HepG2 (cell line): Measurements from ENCODE around the gene NOVA2. TPM values are rescaled to one million over a fixed set of nuclear protein-coding genes. Genes with fewer than 3 reads are reported as not detected.

Experiments used
- ATAC-seq: fragments of 200-7000 bp; cut with Tn5 transposase; 3 replicates; pipeline ENCODE4 v1.9.1; 2020; ENCODE audit warnings: mild to moderate bottlenecking, moderate library complexity
- BruUV-seq: library from RNA; stranded (reverse); fragments of 400-500 nt; replicated peaks from 2 replicates; lab custom pipeline; 2021; lab: Mats Ljungman, UMichigan
- CTCF ChIA-PET: fragments of 300-600 bp; formaldehyde crosslinking; extraction: SDS; loops from one replicate; lab custom pipeline; 2021; ENCODE audit warnings: low total read pairs, inconsistent platforms, low intra/inter-chr PET ratio; lab: Yijun Ruan, JAX
- POLR2A ChIA-PET: fragments of 350-600 bp; sonication (Branson Sonifier 250); formaldehyde crosslinking; loops from one replicate; lab custom pipeline; 2020; ENCODE audit warnings: antibody characterized with exemption, inconsistent platforms; lab: Yijun Ruan, JAX
- DNase-seq: peaks from one replicate; pipeline ENCODE4 v3.0.0-alpha.2; 2015; ENCODE audit warnings: low spot score
- FAIRE-seq: peaks from 3 replicates; lab custom pipeline; 2011; peaks lifted over from hg19 to GRCh38; lab: Jason Lieb, UNC
- H2AFZ ChIP-seq: one replicate; pipeline ENCODE4 v1.6.1; 2011; ENCODE audit warnings: low read length, inconsistent platforms
- H3K27ac ChIP-seq: fragments of 300-600 bp; 3 replicates; pipeline ENCODE4 v1.8.0; 2011; ENCODE audit warnings: mixed run types, mild to moderate bottlenecking, mixed read lengths, low read length, inconsistent platforms; ENCODE audit not compliant: insufficient read depth; ENCODE audit errors: extremely low read length
- H3K27me3 ChIP-seq, 2 experiments: fragments of 200-600 bp in 1 of 2; 2 replicates in 1 of 2; 3 replicates in 1 of 2; pipeline versions ENCODE4 v1.6.0 to v1.8.0; 2011; ENCODE audit warnings: low read length in 2 of 2, mild to moderate bottlenecking in 2 of 2, moderate library complexity in 2 of 2, inconsistent platforms in 1 of 2; ENCODE audit not compliant: insufficient read depth in 2 of 2, control insufficient read depth in 1 of 2
- H3K36me3 ChIP-seq, 2 experiments: fragments of 200-600 bp in 1 of 2; replicated peaks in 1 of 2; 2 replicates in 1 of 2; 3 replicates in 1 of 2; pipeline versions ENCODE4 v1.5.1 to v1.8.0; 2011; ENCODE audit warnings: low read length in 2 of 2, inconsistent platforms in 1 of 2; ENCODE audit not compliant: insufficient read depth in 2 of 2, control insufficient read depth in 1 of 2
- H3K4me1 ChIP-seq: 2 replicates; pipeline ENCODE4 v1.5.1; 2012; ENCODE audit warnings: low read length, inconsistent platforms; ENCODE audit not compliant: insufficient read depth
- H3K4me2 ChIP-seq: 2 replicates; pipeline ENCODE4 v1.6.0; 2011; ENCODE audit warnings: low read depth, low read length, inconsistent platforms
- H3K4me3 ChIP-seq, 3 experiments: fragments of 200-600 bp in 1 of 3; sonication (generic), shearing (Covaris generic) in 1 of 3; replicated peaks in 1 of 3; 2 replicates each; pipeline ENCODE4 v1.5.1; 2011 to 2016; ENCODE audit warnings: low read length in 3 of 3, inconsistent platforms in 2 of 3, low read depth in 2 of 3, mild to moderate bottlenecking in 2 of 3, control low read depth in 1 of 3, mixed read lengths in 1 of 3; ENCODE audit not compliant: insufficient read depth in 1 of 3
- H3K79me2 ChIP-seq: one replicate; pipeline ENCODE4 v1.6.1; 2011; ENCODE audit warnings: low read length, inconsistent platforms; ENCODE audit not compliant: insufficient read depth
- H3K9ac ChIP-seq: 2 replicates; pipeline ENCODE4 v1.6.0; 2011; ENCODE audit warnings: mild to moderate bottlenecking, low read depth, low read length, inconsistent platforms; ENCODE audit not compliant: insufficient read depth
- H3K9me3 ChIP-seq: 2 replicates; pipeline ENCODE4 v1.5.1; 2012; ENCODE audit warnings: mild to moderate bottlenecking, low read length
- H4K20me1 ChIP-seq: 2 replicates; pipeline ENCODE4 v1.6.0; 2011; ENCODE audit warnings: inconsistent platforms, mild to moderate bottlenecking, low read length, moderate library complexity; ENCODE audit not compliant: insufficient read depth
- LCORL ChIP-seq, 2 experiments: fragments of 450-650 bp in 1 of 2; sonication (generic) in 1 of 2; formaldehyde crosslinking in 1 of 2; IDR thresholded peaks; 2 replicates each; pipeline versions ENCODE4 v1.5.0 to v1.6.1; 2017 to 2020; ENCODE audit warnings: antibody characterized with exemption in 1 of 2, missing genetic modification reagents in 1 of 2
- MLX ChIP-seq: IDR thresholded peaks from 2 replicates; pipeline ENCODE4 v1.6.1; 2016
- NFE2L2 ChIP-seq: fragments of 150-350 bp; IDR thresholded peaks from 2 replicates; pipeline ENCODE4 v1.6.1; 2014; ENCODE audit warnings: low read length
- PAWR ChIP-seq: sonication (generic); formaldehyde crosslinking; IDR thresholded peaks from 2 replicates; pipeline ENCODE4 v1.4.0; 2020; ENCODE audit warnings: missing genetic modification reagents, mild to moderate bottlenecking, borderline replicate concordance
- RAD51 ChIP-seq: fragments of 450-650 bp; IDR thresholded peaks from 2 replicates; pipeline ENCODE4 v1.6.1; 2016; ENCODE audit warnings: borderline replicate concordance
- RORA ChIP-seq: sonication (generic); formaldehyde crosslinking; IDR thresholded peaks from 2 replicates; pipeline ENCODE4 v1.5.0; 2020; ENCODE audit warnings: mild to moderate bottlenecking, missing genetic modification reagents, moderate library complexity
- ZEB1 ChIP-seq: IDR thresholded peaks from 2 replicates; pipeline ENCODE4 v1.6.1; 2012; ENCODE audit warnings: mild to moderate bottlenecking, low read depth, inconsistent platforms; ENCODE audit not compliant: insufficient replicate concordance
- ZNF607 ChIP-seq: sonication (generic); formaldehyde crosslinking; IDR thresholded peaks from 2 replicates; pipeline ENCODE4 v1.5.1; 2020; ENCODE audit warnings: missing genetic modification reagents, mild to moderate bottlenecking, borderline replicate concordance
- ZNF737 ChIP-seq: sonication (generic); formaldehyde crosslinking; IDR thresholded peaks from 2 replicates; pipeline ENCODE4 v1.5.0; 2020; ENCODE audit warnings: missing genetic modification reagents, mild to moderate bottlenecking, borderline replicate concordance
- ZNF75D ChIP-seq: sonication (generic); formaldehyde crosslinking; IDR thresholded peaks from 2 replicates; pipeline ENCODE4 v1.8.1; 2023; ENCODE audit warnings: missing genetic modification reagents, mild to moderate bottlenecking, borderline replicate concordance
- WGBS: methylation state at CpG from one replicate; pipeline ENCODE4 v1.1.6; 2017; ENCODE audit warnings: low lambda C conversion rate; 5-methylcytosine and 5-hydroxymethylcytosine counted together
- in situ Hi-C: cut with HindIII; loops from 2 replicates; pipeline ENCODE4 v1.10.0; 2017; ENCODE audit warnings: low pct_unique_long_range_greater_than_20kb; ENCODE audit not compliant: extremely low pct_ligation_motif_present
- intact Hi-C: fragments of 100-400 bp; cut with micrococcal nuclease; formaldehyde crosslinking; loops from one replicate; pipeline ENCODE4 v1.10.0; 2022; ENCODE audit not compliant: unreplicated experiment
- polyA plus RNA-seq, 8 experiments: library from polyadenylated mRNA; depleted of rRNA in 3 of 8; stranded (reverse) in 7 of 8; unstranded in 1 of 8; fragments of >200 nt; fragmentation: Illumina TruSeq in 4 of 8; extraction: Trizol in 4 of 8; gene quantifications; 2 replicates each; pipeline versions ENCODE4 v1.2.1 to v1.2.3, GENCODE V29; 2011 to 2016; ENCODE audit warnings: low read depth in 4 of 8, missing spikeins in 1 of 8, mixed read lengths in 1 of 8; ENCODE audit not compliant: insufficient read depth in 1 of 8
- total RNA-seq, 5 experiments: library from RNA; depleted of rRNA; stranded (reverse); fragments of >200 nt; fragmentation: Illumina TruSeq; extraction: Trizol; gene quantifications; 2 replicates each; pipeline ENCODE4 v1.2.3, GENCODE V29; 2016; ENCODE audit warnings: low read depth in 1 of 5
- TF ChIP-seq, protein P1 (sequence below): conservative IDR thresholded peaks from 2 replicates; pipeline ENCODE4 v1.6.1; 2018; ENCODE audit warnings: missing genetic modification reagents
- TF ChIP-seq, protein P2 (sequence below): sonication (generic); formaldehyde crosslinking; IDR thresholded peaks from 2 replicates; pipeline ENCODE4 v1.4.0; 2020; ENCODE audit warnings: missing genetic modification reagents, borderline replicate concordance

NOVA2 gene
- total and polyA plus RNA-seq, 2 of the 13 experiments (the other 11 are each of a cell fraction or from before 2014, with no cell fraction given) = not detected

DNA sequence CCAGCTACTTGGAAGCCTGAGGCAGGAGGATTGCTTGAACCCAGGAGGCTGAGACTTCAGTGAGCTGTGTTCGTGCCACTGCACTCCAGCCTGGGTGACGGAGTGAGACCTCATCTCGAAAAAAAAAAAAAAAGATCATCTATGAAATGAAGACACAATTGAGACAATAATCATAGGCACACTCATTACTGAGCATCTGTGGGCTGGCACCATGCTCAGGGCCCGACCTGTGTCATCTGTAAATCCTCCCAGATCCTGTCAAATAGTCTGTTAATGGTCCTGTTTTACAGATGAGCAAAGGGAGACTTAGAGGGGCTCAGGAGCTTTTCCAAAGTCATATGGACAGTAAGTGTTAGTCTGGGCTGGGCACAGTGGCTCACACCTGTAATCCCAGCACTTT lies 54.9 kb downstream of the NOVA2 start:
- no peak overlapping the region for H3K4me3 ChIP-seq
- WGBS = 14% methylated on average over 4 of the region's 4 CpGs
- no TSS peak for BruUV-seq
- TF ChIP-seq MLX (CRISPR knock-in tag) (no peak), ZNF75D (CRISPR knock-in tag) (no peak), ZEB1 (no peak)
- TF ChIP-seq, protein P1, sequence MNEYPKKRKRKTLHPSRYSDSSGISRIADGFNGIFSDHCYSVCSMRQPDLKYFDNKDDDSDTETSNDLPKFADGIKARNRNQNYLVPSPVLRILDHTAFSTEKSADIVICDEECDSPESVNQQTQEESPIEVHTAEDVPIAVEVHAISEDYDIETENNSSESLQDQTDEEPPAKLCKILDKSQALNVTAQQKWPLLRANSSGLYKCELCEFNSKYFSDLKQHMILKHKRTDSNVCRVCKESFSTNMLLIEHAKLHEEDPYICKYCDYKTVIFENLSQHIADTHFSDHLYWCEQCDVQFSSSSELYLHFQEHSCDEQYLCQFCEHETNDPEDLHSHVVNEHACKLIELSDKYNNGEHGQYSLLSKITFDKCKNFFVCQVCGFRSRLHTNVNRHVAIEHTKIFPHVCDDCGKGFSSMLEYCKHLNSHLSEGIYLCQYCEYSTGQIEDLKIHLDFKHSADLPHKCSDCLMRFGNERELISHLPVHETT (CRISPR knock-in tag) = no peak
- ATAC-seq = no peak
- in situ Hi-C loops = loop anchor here (10.0 kb wide), 1 partner anchor 86 kb away; no protein-coding TSS in a partner anchor
- CTCF ChIA-PET = no interaction called here
- intact Hi-C loops = no loop called here
- no peaks in the 10 kb centered on the region for H3K79me2 ChIP-seq
- H3K9ac ChIP-seq = no peak overlapping the region
- no peaks in the 10 kb centered on the region for H3K36me3 ChIP-seq
- no peaks in the 10 kb centered on the region for H3K9me3 ChIP-seq
- no peak for FAIRE-seq
- no peaks in the 10 kb centered on the region for H4K20me1 ChIP-seq
- H3K4me2 ChIP-seq = no peak overlapping the region
- peaks cover 24% of the 10 kb centered on the region for H3K4me1 ChIP-seq
- peaks cover 0 to 11% of the 10 kb centered on the region in 2 experiments; a peak in 2 of 5 replicates for H3K27me3 ChIP-seq
- H2AFZ ChIP-seq = no peak overlapping the region
- no peak overlapping the region for H3K27ac ChIP-seq
- DNase-seq = no peak
- POLR2A ChIA-PET = interaction anchor here (0.8 kb wide), 1 partner anchor 76 kb away, joined by 3 read pairs; the partner anchor contains the start of gene CCDC61

DNA sequence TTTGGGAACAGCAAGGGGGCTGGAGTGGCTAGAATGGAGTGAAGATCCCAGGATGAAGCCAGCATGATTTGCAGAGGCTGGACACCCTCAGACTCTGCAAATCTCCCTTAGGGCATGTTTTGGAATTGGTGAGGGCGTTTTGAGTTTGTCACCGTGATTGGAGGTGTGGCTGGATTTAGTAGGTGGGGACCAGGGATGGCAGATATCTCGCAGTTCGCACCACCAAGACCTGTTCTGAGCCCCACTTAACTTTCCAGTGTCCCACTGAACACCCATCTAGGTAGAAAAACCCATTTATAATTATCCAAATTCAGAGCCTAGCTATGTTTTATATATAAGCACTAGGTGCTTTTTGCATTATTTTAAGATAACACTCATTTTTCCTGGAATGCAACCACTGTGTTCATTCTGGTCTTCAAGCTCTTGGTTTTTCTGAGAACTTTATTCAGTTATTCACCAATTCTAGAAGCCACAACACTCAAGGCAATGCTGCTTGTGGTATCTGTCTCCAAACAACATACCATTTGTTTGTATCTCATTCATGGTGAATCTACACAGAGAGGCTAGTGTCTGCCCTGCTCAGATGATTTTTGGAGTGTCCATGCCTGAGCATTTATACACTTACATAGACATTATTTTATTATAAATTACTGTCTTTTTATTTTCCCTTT lies 56.1 kb downstream of the NOVA2 start:
- no peaks in the 10 kb centered on the region for H3K79me2 ChIP-seq
- H3K4me3 ChIP-seq = no peak overlapping the region
- H3K4me2 ChIP-seq = no peak overlapping the region
- intact Hi-C loops (no loop called here), in situ Hi-C loops (loop anchor here (10.0 kb wide), 1 partner anchor 87 kb away; no protein-coding TSS in a partner anchor)
- H2AFZ ChIP-seq = no peak overlapping the region
- no peak overlapping the region for H3K9ac ChIP-seq
- peaks cover 0 to 11% of the 10 kb centered on the region in 2 experiments; a peak in 2 of 5 replicates for H3K27me3 ChIP-seq
- 0% methylated on average over 2 of the region's 4 CpGs for WGBS
- CTCF ChIA-PET = no interaction called here
- ATAC-seq (no peak), FAIRE-seq (no peak), DNase-seq (no peak)
- H3K9me3 ChIP-seq = no peaks in the 10 kb centered on the region
- H4K20me1 ChIP-seq = no peaks in the 10 kb centered on the region
- H3K27ac ChIP-seq = no peak overlapping the region
- H3K4me1 ChIP-seq = peaks cover 28% of the 10 kb centered on the region
- no TSS peak for BruUV-seq
- H3K36me3 ChIP-seq = no peaks in the 10 kb centered on the region
- POLR2A ChIA-PET = interaction anchor here (2.4 kb wide), 1 partner anchor 54 kb away, joined by 5 read pairs; the partner anchor contains the start of genes FOXA3 and SYMPK
- TF ChIP-seq RAD51 = no peak
- no peak for TF ChIP-seq ZNF607
- TF ChIP-seq, protein P2, sequence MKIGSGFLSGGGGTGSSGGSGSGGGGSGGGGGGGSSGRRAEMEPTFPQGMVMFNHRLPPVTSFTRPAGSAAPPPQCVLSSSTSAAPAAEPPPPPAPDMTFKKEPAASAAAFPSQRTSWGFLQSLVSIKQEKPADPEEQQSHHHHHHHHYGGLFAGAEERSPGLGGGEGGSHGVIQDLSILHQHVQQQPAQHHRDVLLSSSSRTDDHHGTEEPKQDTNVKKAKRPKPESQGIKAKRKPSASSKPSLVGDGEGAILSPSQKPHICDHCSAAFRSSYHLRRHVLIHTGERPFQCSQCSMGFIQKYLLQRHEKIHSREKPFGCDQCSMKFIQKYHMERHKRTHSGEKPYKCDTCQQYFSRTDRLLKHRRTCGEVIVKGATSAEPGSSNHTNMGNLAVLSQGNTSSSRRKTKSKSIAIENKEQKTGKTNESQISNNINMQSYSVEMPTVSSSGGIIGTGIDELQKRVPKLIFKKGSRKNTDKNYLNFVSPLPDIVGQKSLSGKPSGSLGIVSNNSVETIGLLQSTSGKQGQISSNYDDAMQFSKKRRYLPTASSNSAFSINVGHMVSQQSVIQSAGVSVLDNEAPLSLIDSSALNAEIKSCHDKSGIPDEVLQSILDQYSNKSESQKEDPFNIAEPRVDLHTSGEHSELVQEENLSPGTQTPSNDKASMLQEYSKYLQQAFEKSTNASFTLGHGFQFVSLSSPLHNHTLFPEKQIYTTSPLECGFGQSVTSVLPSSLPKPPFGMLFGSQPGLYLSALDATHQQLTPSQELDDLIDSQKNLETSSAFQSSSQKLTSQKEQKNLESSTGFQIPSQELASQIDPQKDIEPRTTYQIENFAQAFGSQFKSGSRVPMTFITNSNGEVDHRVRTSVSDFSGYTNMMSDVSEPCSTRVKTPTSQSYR (CRISPR knock-in tag) = no peak
- no peak for TF ChIP-seq PAWR (CRISPR knock-in tag)
- no peak for TF ChIP-seq RORA (CRISPR knock-in tag)
- no peak for TF ChIP-seq NFE2L2
- no peak for TF ChIP-seq ZNF737
- TF ChIP-seq LCORL (IDR thresholded peaks at IDR 0.05) = no peak
- no peak for TF ChIP-seq LCORL (CRISPR knock-in tag; IDR thresholded peaks at IDR 0.05)
